ENCODE measurements around the gene SPG7.

DNA sequence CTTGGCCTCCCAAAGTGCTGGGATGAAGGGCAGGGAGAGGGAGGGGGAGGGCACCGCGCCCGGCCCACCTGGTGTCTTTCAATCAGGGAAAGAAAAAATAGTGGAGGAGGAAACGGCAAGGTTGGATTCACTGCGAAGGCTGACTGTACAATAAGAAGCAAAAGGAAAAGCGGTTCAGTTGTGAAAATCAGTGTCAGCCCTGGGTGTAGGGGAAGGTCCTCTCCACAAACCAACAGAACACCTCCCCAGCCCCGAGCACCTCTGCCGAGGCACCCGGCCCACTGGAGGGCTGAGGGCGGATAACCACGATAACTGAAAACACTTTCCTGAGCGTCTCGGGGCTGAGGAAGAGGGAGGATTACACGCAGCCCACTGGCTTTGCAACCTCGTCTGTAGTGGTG lies 1.4 kb upstream of the SPG7 start:
- TF ChIP-seq, protein P1, sequence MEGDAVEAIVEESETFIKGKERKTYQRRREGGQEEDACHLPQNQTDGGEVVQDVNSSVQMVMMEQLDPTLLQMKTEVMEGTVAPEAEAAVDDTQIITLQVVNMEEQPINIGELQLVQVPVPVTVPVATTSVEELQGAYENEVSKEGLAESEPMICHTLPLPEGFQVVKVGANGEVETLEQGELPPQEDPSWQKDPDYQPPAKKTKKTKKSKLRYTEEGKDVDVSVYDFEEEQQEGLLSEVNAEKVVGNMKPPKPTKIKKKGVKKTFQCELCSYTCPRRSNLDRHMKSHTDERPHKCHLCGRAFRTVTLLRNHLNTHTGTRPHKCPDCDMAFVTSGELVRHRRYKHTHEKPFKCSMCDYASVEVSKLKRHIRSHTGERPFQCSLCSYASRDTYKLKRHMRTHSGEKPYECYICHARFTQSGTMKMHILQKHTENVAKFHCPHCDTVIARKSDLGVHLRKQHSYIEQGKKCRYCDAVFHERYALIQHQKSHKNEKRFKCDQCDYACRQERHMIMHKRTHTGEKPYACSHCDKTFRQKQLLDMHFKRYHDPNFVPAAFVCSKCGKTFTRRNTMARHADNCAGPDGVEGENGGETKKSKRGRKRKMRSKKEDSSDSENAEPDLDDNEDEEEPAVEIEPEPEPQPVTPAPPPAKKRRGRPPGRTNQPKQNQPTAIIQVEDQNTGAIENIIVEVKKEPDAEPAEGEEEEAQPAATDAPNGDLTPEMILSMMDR (IDR thresholded peaks at IDR 0.05), result no peak
- no peak for TF ChIP-seq POLR2A (IDR thresholded peaks at IDR 0.05)
